Pons (tissue), 1 donor: ENCODE measurements around the gene LPP.

Experiments used
- DNase-seq: peaks from one replicate; pipeline ENCODE4 v3.0.0-alpha.2; 2016; ENCODE audit warnings: low spot score

Gene LPP

DNA sequence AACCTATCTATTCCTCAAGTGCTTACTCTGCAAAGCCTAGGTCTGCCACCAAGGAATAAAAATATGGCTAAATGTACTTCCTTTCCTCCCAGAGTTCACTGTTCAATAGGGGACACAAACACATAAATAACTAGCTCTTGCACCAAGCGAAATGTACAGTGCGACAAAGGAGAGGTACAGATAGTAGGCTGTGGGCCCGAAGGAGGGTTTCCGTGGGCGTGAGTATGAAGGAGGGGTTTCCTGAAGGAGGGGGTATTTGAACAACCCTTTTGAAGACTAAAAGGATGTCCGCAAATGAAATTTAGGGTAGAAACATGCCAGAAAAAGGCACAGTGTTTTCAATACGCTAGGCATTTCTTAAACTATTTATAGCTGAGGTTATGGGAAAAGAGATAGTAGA, 207.9 kb downstream of the LPP start:
- DNase-seq = no peak

DNA sequence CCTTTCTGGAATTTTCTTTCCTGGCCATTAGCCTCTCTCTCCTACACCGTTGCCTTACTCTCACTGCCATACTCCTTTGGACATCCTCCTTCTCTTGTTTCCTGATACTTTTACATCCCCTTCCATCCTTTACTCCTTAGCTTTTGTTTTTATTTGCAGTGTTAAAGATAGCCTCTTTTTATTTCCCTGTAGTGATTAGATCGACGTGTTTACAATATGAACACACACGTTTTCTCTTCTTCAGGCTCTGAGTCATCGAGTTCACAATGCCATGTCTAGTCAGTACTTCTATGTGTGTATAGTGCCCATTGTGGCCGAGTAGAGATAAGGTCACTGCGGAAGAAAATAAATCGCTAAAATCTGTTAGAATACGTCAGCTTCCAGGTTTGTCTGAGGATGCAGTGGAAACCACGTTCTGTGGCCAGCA, 208.5 kb downstream of the LPP start:
- peak; percentile 49 for DNase-seq

DNA sequence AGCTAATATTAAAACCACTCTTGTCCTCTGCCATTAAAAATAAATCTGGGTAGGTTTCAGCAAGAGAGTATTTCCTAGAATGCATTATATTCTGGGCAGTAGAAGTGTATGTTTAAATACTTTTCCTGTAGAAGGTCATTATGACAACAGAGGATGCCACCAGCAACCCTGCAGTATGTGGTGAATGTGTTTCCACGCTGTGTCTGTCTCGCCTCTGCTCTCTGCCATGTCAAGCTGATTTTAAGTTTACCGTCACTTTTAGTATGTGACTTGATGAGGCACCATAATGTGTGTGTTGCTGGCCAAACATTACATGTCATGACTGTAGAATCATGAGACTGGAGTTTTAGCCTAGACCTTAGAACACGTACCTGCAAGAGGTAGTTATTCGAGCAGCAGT, 211.2 kb downstream of the LPP start:
- no peak for DNase-seq

DNA sequence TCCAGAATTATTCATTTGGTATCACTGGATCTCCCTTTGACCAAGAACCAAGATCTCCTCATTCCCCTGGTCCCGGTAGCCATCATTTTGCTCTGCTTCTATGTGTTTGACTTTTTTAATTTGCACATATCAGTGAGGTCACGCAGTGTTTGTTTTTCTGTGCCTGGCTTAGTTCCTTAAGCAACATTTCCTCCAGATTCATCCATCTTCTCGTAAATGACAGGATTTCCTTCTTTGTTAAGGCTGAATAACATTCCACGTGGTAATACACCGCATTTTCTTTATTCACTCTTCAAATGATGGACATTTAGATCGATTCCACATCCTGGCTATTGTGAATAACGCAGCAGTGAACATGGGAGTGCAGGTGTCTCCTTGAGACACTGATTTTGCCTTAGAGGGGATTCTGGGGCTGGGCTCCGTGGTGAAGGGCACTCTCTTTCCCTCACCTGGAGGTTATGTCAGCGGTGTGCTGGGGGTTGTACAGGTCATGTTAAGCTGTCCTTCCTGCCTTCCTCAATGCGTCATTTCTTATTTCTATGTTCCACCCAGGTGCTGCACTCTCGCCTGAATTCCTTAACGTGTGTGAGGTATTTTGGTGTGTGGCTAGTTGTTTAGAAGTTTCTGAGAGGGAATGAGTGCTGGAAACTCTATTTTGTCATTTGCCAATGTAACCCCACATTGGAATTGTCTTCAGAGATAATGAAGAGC, 212.2 kb downstream of the LPP start:
- no peak for DNase-seq

- DNase-seq = no peak
Measured at GRCh38 chr3:188367678-188368077, 213.7 kb downstream of the LPP start.

DNA sequence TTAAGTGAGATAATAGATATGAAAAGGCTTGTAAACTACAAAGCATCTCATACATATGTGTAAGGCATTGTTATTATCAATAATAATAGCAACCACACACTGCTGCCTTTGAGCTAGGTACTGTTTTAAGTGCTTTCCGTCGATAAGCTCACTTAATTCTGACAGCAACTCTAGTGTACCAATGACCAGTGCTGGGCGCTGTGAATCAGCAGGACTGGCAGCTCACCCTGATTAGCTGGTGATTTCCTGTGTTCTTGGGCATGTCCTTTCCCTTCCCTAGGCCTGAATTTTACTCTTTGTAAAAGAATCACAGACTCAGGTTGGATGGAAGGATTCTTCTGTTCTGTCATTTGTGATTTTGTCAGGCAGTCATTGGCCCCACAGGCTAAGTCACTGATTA, 215.6 kb downstream of the LPP start:
- DNase-seq = no peak

DNA sequence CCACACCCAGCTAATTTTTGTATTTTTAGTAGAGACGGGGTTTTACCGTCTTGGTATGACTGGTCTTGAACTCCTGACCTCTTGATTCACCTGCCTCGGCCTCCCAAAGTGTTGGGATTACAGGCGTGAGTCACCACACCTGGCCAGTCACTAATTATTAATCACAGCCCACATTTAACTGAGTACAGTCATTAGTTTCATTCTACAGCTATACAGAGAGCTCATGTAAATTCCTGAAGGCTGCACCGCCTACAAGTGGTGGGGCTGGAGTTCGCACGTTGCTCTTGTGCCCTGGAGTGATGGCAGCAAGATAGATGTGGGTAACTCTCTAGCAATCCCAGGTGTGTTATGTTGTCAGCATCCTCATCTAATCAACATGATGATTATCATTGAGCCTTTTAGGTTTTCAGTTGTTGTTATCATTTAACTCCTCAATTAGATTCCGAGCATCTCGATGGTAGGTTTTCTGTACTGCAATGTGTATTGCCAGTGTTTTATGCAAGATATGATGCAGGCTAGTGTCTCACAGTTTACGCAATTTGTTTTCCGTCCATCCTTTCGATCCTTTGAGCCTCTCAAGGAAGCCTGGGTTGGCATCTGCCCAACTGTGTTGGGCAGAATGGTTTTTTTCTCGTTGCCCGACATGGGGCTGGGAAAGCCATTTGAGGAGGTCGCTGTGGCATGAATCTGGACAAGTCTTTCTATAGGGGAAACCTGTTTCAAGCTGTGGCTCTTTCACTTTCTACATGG, 216.3 kb downstream of the LPP start:
- no peak for DNase-seq

DNA sequence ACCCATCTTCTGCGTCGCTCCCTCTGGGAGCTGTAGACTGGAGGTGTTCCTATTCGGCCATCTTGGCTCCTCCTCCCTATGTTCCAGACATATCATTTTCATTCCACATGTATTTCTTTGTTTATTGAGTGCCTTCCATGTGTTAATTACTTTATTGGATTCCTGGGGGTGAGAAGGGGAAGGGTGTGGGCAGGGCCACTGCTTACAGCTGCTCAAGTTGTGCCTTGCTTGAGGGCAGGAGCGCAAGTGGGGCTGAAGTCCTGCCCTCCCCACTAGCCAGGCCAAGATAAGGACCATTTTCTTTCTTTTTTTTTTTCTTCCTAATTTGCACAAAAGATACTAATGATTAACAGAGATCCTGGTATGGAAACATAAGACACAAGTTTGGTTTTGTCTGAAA, 224.8 kb downstream of the LPP start:
- DNase-seq = no peak

DNA sequence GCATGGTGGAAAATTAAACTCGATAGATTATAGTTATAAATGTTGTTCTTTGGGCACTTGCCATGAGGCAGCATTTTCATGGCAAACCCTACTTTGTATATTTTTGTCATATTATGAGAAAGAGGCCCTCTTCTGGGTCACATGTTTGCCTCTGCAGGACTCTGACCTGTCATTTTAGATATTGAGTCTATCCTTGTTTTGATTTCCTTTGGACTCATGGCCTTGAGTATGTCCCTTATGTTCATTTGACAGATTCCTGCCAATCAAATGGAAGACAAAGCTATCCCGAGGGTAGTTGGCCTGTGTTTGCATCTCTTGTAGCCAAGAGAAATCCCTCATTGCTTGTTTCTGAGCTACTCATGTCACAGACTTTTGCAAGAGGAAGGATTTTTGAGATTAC, 226.3 kb downstream of the LPP start:
- no peak for DNase-seq

DNA sequence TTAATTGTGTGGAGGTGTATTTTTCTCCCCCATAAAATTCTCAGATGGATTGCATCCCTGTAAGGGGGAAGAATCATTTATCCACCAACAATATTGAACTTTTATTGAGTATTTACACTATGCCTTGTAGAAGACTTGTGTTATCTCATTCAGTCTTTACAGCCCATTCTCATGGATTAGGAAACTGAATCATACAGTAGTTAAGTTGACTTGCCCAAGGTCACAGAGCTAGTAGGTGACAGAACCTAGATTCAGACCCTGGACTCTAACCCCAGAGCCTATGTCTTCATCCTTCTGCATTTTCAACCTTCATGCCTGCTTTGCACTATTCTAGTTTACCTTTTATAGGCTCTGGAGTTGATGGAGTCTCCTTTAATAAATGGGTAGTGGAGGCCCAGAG, 226.8 kb downstream of the LPP start:
- no peak for DNase-seq

DNA sequence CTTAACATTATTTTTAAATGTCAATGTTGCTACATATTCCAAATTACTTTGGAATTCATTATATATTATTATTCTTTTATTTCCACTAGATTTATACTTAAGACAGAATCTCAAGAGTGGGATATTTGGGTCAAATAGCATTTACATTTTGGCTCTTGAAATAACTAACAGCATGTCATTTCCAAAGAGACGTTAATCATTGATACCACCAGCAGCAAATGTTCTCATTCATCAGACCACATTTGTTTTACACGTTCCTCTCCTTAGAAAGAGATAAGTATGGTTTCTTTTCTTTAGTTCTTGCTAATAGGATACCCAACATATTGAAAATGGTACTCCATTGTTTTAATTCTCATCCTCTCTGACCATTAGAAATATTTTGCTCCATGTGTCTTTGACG, 229.8 kb downstream of the LPP start:
- DNase-seq = no peak

- no peak for DNase-seq
Measured at GRCh38 chr3:188385295-188385694, 231.3 kb downstream of the LPP start.

- DNase-seq = peak; percentile 78
Measured at GRCh38 chr3:188389711-188390342, 235.9 kb downstream of the LPP start.

- no peak for DNase-seq
Measured at GRCh38 chr3:188390343-188390718, 236.4 kb downstream of the LPP start.

DNA sequence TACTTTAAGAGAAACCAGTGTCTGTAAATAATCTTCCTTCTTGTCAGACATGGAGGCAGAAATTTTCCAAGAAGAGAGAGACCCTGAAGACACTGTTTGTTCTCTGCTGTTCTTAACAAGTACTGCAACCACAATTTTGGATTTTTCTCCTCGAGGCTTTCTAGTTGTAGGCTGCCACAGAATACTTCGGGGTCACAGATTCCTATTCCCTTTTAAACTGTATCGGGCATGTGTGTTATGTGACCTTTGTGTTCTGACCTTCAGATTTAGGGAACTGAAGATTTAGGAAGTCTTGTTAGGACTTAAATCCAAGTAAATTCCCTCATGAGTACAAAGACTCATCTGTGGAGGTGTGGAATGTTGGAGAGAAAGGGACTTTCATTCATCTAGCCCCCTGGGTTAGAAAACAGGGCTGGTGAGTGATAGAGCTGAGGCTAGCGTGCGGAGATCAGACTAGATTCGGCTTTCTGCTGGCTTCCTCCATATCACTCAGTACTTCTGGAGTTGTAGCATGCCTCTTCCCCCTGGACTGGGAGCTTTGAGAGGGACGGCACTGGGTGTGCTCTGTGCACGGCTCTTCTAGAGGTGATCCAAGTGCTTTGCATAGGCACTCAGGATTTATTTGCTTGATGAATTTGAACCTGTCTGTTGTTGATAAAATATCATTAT, 237.0 kb downstream of the LPP start:
- peak; percentile 42 for DNase-seq

GRCh38 chr3:188391592-188391991, 237.6 kb downstream of the LPP start:
- no peak for DNase-seq

GRCh38 chr3:188392076-188392475, 238.1 kb downstream of the LPP start:
- no peak for DNase-seq

DNA sequence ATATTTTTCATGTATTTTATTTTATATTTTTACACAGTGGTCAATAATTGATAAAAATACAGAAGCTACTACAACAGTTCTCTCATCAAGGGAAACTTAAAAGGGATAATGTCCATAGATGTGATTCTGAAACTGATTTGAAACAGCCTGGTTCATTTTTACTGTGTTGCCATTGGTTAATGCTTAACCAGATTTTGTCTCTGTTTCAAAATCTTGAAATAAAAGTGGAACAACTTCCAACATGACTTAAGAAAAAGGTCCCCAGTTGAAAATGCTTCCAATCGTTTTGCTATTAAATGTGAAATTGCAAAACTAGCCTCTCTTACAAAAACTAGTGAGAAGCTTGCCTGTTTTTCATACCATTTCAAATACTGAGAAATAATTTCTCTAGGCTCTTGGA, 240.7 kb downstream of the LPP start:
- no peak for DNase-seq

DNA sequence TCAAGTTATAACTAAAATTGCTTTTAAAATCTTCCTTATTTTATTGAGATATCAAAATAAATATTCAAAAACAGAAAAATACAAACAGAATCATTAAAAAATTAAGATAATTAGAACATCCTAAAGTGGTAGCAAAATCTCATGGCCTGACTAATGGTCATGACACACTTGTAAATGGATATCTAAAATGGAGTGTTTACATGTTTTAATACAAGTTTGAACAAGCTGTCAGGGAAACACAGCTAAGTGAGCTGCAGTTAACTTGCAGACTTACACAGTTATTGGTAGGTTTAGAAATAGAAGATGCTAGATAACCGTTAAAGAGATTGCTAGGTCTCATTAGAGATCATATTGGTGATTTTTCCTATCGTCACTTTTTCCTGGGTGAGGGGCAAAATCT, 242.3 kb downstream of the LPP start:
- no peak for DNase-seq

- no peak for DNase-seq
Measured at GRCh38 chr3:188396900-188397299, 242.9 kb downstream of the LPP start.

GRCh38 chr3:188397766-188398705, 244.1 kb downstream of the LPP start:
- DNase-seq = no peak
